ENCODE data around the gene MYH15.

The MYH15 gene

DNA sequence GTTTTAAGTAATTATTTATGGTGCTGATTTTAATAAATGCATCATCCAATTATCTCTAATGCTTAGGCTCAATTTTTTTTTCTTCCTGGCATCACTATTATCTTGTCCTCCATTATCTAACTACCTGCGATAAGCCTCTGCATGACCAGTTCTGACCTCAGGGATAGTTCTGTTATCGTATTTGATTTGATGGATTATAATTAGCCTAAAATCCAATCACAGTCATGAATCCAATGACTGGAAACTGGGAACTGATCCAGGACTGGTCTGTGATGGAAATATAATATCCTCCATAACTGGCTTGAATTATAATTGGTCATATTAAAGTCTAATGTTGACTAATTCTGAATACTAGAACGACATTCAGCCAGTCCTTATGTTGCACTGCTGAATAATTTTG lies 1.1 kb downstream of the MYH15 start:
- DNase-seq, result no peak

DNA sequence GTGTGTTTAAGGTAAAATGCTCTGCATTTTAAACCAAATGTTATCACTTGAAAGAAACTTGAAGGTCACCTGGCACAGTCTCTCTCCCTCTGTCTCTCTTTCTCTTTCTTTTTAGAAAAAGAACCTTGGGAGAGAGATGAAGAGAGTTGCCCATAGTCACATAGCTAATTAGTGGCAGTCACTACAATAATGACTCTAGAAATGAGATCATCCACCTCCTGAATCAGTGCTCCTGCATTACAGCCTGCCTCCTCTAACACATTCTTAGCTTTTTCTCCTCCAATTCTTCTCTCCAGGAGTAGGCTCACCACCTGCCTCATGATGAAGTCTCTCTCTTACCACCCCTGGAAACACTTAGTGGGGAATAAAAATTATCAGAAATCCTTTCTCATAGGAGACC lies 2.5 kb downstream of the MYH15 start:
- DNase-seq, result no peak

DNA sequence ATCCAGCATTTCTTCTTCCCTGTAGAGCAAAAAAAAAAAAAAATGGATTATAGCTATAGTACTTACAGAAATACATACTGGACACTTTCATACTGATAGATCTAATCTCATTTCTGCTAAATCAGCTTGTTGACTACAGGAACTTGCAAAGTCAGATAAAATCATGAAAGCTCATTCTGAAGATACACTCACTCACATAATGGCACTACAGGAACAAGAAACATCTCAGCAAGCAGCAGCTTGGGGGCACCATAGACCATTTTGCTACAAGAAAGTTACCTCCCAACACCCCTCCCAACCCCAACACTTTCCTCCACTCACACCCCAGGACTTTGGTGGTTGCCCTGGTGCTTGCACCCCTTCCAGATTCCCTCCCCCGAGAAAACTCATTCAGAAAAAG lies 4.6 kb downstream of the MYH15 start:
- no peak for DNase-seq

DNA sequence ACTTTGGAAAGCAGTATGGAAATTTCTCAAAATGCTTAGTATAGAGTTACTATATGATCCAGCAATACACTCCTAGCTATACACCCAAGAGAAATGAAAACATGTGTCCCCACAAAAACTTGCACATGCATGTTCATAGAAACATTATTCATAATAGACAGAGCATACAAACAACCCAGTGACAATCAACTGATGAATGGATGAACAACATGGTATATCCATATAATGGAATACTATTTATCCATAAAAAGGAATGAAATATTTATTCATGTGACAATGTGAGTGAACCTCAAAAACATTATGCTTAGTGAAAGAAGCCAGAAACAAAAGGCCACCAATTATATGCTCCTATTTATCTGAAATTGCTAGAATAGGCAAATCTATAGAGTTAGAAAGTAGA lies 6.7 kb downstream of the MYH15 start:
- no peak for DNase-seq

DNA sequence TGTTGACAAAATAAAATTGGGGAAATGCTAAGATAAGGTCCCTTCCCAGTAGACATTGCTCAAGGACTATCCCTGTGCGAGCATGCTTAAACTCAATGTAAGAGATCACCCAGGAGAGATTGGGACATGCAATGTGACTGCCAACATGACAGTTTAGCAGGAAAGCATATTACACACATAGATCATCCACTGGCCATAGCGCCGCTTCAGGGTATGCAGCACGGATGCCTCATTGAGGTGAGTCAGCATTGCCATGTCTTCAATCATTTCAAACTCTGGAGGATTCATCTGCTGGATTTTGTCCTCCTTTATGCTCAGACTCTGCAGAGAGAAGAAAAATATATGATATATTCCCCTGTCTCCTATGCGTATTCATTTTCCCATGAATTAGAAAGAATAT lies 8.9 kb downstream of the MYH15 start:
- no peak for DNase-seq

DNA sequence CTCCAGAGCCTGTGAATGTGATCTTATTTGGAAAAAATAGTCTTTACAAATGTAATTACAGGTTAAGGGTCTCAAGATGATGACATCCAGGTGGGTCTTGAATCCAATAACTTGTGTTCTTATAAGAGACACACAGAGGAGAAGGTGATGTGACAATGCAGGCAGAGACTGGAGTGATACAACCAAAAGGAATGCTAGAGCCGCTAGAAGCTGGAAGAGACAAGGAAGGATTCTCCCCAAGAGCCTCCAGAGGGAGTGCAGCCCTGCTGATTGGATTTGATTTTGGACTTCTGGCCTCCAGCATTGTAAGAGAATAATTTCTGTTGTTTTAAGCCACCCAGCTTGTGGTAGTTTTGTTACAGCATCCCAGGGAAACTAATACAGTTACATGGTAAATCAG lies 9.7 kb downstream of the MYH15 start:
- DNase-seq, result no peak

DNA sequence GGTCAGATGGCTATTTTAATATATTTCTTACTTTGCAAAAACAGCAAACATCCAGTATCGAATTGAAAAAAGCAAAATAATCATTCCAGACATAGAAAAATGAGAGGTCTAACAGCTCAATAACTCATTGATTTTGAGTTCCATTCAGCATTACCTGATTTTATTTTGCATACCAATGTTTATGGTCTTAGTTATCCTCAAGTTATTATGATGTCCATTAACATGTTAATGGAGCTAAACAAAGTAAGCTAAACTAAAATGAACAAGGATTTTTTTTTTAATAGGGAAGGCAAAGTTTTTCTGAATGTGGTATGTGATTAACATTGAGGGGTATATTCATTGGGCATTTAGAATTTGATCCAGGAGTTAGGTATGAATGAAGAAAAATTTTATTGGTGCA lies 13.1 kb downstream of the MYH15 start:
- no peak for DNase-seq

DNA sequence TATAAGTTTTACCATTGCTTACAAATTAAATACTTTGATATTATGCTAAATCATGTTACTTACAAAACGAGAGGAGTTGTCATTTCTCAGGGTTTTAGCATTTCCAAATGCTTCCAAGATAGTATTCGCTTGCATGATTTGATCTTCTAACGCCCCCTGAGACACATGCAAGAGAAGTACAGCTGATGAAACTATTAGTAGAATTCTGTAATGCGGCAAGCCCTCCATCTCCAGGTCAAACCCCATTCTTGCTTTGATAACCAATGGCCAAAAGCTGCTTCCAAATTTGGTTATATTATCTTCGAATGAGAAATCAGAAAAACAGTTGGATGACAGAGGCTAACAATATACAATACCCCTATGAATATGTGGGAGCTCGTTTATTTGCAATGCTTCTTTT lies 14.7 kb downstream of the MYH15 start:
- no peak for DNase-seq

DNA sequence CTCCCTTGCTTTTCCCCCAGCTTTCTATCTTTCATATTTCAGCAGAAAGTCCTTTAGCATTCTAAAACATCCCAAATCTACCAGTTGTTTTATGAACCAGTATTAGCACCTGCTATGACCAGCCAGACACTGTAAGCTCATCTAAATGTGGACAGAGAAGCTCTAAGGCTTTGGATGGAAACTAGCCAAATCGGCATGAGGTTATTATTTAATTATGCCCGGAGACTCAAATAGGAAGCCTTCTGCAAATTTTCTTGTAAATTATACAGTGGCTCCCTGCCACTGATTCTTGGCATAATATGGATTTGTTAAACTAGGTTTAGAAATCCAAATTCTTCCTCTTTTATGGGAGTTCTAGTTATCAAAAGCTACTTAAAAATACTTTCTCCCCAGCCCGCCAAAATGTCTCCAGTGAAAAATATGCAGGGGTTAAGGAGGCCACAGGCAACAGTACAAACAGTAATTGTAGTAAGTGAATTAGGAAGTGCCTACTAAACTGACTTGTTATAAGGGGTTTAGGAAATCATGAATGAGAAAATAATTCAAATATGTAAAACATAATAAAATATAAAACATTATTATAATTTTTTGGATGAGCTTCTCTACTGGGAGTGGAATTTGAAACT lies 15.4 kb downstream of the MYH15 start:
- DNase-seq, result no peak

DNA sequence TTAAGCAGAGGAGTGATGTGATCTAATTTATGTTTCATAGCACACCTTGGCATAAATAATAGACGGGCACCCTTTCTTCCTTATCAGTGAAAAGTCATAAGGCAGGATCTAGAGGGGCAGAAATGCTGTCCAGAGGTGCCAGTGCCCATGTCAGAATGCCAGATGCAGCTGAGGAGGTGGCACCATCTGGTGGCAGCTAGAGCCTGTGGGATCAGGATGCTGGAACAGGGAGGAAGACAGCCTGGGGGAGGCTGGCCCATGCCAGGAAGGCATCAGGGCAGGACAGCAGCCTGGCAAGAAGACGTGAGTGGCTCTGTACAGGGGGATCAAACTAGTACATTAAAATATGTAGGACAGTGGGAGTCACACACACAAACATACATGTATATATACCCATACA lies 16.5 kb downstream of the MYH15 start:
- no peak for DNase-seq

DNA sequence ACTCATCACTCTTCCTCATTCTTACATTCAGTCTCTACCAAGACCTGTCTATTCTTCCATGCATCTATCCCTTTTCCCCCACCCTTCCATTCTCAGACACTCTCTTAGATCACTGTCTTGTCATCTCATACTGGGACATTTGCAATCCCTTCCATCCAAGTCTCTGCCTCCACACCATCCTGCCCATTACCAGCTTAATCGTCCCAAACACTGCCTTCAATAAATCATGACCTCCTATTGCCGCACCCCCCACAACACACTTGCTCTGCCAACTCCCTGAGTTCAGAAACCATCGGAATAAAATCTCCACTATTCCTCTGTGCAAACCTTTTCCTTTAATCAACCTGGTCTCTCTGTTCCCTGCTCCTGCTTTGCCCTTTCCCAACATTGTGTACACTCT lies 18.9 kb downstream of the MYH15 start:
- no peak for DNase-seq

DNA sequence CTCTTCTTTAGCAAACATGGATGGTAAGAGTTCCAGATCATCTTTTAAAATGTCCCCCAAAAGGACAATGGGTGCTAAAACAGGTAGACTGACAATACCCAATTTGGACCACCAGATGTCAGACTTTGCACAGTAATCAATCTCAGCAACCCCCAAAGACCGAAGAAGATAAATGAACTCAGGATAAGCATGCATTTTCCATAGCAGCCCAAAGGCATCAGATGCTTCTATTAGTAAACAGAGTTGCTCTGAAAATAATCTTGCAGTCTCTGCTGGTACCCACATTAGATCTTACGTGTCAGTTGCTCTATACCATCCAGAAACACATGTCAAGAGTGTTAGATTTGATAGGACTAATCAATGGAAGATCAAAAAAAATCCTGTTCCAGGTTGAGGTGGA lies 20.6 kb downstream of the MYH15 start:
- DNase-seq, result peak; percentile 34

DNA sequence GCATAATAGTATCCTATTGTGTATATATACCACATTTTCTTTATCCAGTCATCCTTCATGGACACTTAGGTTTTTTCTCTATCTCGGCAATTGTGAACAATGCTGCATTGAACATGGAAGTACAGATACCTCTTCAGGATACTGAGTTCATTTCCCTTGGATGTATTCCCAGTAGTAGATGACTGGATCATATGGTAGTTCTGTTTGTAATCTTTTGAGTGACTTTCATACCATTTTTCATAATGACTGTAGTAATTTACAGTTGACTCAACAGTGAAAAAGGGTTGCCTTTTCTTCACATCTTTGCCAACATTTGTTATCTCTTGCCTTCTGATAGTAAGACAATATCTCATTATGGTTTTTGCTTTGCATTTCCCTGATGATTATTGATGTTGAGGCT lies 21.8 kb downstream of the MYH15 start:
- no peak for DNase-seq

DNA sequence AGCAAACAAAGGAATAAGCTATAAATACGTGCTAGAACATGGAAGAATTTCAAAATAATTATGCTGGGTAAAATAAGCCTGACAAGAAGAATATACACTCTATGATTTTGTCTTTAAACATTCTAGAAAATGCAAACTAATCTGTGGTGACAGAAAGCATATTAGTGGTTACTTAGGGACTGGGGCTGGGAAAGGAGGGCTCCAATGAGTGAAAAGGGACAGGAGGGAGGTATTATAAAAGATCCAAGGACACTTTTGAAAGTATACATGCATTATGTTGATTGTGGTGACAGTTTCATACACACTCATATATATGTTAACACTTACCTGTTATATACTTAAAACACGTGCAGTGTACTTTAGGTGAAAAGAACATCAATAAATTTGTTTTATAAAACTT lies 23.0 kb downstream of the MYH15 start:
- no peak for DNase-seq

DNA sequence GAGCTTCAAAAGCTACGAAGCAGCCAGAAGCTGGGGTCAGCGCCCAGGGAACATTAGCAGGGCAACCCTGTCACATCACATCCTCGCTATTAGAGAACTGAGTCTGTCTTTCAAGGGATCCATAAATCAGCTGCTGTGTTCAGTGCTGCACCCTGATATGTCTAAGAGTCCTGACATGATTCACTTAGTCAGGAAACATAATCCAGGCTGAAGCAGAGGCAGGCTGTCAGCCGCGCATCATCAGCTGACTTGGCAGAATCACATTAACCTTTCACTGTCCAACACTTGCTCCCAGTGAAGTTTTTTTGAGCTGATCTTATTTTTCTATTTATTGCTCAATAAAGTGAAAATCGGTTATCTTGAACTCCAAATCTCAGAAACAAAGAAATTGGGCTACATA lies 23.5 kb downstream of the MYH15 start:
- DNase-seq, result no peak

DNA sequence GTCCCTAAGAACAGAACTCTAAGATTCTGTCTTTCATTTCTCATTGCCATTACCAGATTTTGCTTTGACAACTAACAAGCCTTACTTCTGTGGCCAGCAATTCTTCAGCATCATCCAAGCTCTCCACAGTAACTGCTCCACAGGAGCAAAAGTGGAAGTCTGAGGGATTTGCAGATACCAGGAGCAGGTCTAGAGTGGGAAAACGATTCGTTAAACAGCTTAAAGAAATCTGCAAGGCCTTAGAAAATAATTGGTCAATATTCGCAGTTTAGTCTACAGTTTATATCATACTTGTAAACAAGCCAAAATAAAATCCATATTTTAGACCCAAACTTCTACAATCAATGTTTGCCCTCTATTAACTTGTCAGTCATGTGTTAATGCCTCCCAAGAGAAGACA lies 24.1 kb downstream of the MYH15 start:
- no peak for DNase-seq

DNA sequence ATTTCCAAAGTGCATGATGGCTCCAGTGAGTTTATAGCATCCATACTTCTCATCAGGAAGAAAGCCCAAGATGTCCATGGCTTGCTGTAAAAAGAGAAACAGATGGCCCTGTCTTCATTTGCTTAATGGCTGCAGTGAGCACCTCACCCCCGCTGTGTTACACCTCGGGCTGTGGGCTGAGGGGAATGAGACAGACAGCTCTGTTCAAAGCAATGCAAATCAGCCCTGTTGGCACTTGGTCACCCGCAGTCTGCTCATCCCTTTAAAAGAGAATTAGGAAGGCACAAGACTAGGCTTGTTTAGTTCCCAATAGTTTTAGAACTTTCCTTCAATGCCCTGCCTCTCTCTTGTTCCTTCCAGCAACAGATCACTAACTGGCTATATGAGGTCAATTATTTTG lies 25.2 kb downstream of the MYH15 start:
- no peak for DNase-seq

DNA sequence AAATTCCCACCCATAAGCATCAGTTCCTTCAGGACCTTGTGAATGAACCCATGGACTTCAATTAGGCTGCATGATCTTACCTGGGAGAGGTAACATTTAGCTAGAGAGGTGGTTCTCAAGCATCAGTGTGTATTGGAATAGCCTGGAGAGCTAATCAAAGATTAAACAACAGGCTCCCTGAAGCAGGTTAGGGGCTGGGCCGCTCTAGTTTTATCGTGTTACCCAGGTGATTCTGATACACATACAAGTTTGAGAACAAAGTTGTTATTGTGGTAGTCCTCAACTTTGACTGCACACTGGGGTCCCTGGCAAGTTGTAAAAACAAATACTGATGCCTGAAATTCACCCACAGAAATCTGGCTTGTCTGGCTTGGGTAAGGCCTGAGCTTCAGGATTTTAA lies 31.2 kb downstream of the MYH15 start:
- no peak for DNase-seq

DNA sequence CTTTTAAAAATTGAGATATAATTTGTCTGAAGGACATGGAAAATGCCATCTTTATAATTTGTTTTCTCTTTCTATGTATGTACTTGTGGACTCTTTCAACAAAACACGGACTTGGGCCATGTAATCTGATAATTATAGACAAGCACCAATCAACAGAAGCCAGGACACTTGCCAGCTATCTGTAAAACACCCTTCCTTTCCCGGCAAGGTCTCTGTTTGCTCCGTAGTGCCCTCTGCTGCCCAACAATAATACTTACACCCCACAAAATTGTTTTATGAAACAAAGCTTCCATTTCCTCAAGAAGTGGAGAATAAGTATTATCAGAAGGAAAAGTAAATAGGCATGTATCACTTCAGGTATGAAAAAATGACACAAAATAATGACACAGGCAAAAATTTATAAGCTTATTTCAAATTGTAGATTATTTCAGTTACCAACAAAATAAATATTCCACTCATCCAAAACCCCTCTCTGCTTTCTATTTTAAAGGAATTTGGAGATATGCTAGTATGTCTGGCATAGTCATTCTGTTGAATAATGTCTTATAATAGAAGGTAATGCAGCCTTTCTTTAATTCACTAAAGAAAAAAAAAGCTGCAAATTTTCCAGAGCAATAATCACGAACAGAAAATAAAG lies 32.8 kb downstream of the MYH15 start:
- peak; percentile 32 for DNase-seq

DNA sequence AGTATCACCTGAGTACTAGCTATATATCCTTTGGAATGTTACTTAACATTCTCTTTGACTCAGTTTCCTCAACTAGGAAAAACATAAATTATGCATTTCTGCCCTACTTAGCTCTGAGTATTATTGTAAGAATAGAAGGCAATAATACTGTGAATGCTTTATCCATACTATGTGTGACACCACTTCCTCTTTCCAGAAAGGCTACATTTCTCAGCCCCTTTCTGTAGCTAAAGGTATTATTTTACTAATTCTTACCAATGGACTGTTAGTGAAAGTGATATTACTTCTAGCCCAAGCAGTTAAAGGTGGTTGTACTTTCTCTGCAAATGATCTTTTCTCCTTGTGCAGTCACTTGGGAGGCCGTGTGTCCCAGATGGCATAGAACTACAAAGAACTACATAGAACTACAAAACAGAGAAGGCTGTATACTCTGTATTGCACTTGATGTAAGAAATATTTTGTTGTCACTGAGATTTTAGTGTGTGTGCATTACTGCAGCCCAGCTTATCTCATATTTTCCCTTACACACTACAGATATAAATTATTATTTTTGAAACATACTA lies 35.1 kb downstream of the MYH15 start:
- DNase-seq, result no peak

DNA sequence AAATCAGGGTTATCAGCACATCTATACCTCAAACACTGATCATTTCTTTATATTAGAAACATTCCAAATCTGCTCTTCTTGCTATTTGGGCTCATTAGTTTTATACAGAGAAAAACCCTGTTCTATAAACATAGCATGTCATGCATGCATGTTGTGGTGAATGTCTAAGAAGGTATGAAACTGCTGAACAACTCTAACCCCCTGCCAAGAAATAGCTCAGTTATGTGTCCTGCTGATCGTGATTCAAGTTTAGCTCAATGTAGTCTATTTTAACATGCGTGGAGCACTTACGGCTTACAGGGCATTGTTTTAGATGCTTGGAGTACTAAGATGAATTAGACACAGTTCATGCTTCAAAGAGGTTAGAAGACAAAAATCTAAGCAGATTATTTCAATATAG lies 35.8 kb downstream of the MYH15 start:
- DNase-seq, result no peak

DNA sequence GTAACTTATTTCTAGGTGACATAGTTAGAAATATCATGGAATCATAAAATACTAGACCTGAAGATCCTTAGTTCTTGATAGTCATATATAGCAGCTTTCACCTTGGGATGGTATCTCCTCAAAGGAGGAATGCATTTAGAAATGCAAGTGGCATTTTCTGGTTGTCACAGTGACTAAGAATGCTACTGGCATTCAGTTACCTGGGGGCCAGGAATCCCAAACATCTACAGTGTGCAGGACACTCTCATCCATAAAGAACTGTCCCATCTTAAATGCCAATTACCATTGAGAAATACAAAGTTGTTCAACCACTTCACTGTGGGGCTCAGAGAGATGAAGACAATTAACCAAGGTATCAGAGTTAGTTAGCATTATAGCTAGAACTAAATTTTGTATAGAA lies 36.7 kb downstream of the MYH15 start:
- DNase-seq, result no peak

DNA sequence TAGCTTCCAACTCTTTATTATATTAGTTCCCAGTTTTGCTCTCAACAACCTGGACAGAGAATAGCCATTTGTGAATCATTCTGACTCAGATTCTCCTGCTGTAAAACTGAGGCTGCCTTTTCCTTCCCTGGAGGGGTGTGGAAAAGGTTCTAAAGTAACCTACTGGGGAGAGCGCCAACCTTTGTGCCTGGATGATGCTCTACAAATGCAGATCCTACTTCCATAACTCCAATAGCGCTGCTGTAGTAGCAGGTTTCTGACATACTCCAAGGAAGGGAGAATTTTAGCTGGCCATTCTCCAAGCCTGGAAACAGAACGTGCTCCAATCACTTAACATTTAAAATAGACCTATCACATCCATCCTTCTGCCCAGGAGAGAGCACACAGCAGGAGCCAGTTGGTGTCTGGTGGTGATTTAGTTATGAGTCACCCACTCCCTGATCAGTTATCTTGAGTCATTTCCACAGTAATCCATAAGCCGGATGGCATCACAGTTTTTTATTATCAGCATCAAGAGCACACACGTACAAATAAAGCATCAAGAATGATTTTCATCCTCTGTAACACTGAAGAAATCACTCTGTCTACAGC lies 38.3 kb downstream of the MYH15 start:
- DNase-seq, result no peak

DNA sequence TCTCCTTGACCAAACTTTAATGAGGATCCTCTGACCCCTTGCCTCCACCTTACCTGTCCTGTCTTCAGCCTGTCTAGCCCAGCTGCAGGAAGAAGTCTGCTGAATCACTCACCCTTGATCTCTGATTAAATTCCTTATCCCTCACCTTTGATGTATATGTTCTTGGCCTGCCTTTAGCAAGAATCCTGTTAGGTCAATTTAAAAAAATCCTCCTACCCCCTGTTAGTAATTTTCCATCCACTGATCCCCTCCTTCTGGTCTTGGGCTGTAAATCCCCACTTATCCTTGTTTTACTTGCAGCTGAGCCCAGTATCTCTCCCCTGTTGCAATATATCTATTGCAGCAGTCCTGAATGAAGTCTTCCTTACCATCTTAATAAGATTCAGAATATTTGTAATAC lies 39.0 kb downstream of the MYH15 start:
- DNase-seq, result no peak

DNA sequence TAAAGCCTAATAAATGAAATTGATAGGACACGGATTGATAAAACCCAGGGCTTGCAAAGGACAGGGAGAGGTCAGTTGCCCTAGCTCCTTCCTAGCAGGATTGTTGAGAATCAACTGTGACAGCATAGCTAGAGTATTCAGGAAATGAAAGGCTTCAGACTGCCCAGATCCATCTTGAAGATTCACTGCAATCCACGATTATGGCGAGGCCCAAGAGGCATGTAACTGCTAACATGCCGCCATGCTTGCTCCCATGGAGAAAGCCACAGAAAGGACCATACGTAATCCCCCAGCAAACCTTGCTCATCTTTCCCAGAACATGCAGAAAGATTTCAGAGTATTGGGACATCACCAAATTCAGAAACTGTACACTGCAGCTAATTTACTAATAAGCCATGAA lies 41.3 kb downstream of the MYH15 start:
- DNase-seq, result no peak
